SK-N-SH (cell line): ENCODE measurements around the gene SLC12A6. TPM values are rescaled to one million over a fixed set of nuclear protein-coding genes. Genes with fewer than 3 reads are reported as not detected.

Experiments
- CTCF ChIA-PET: fragments of 300-600, 350-600 bp; formaldehyde crosslinking; extraction: SDS; loops from one replicate; lab custom pipeline; 2021; lab: Yijun Ruan, JAX
- POLR2A ChIA-PET: fragments of 350-600 bp; sonication (Branson Sonifier 250); formaldehyde crosslinking; extraction: SDS; loops from one replicate; lab custom pipeline; 2020; ENCODE audit warnings: antibody characterized with exemption, inconsistent platforms; lab: Yijun Ruan, JAX
- DNase-seq: peaks from one replicate; pipeline ENCODE4 v3.0.0; 2012
- H2AFZ ChIP-seq: fragments of 200-600 bp; sonication (generic); 2 replicates; pipeline ENCODE4 v1.8.1; 2016; ENCODE audit warnings: antibody characterized with exemption, mild to moderate bottlenecking, low read depth
- H3F3A ChIP-seq: fragments of 200-600 bp; sonication (generic); replicated peaks from 2 replicates; pipeline ENCODE3; 2016; ENCODE audit warnings: antibody characterized with exemption, mild to moderate bottlenecking; ENCODE audit not compliant: insufficient read depth
- H3K27ac ChIP-seq, 2 experiments: fragments of 200-500 bp in 1 of 2; fragments of 200-600 bp in 1 of 2; sonication (Bioruptor generic) in 1 of 2; sonication (generic), shearing (Covaris generic) in 1 of 2; 2 replicates each; pipeline versions ENCODE4 v1.5.1 to v1.6.1; 2014 to 2016; ENCODE audit warnings: low read depth in 2 of 2, inconsistent platforms in 1 of 2, low read length in 1 of 2, mild to moderate bottlenecking in 1 of 2, mixed read lengths in 1 of 2
- H3K27me3 ChIP-seq: fragments of 200-600 bp; sonication (generic), shearing (Covaris generic); 2 replicates; pipeline ENCODE4 v1.6.1; 2016; ENCODE audit warnings: mixed run types; ENCODE audit not compliant: insufficient read depth
- H3K36me3 ChIP-seq, 2 experiments: fragments of 200-500 bp in 1 of 2; fragments of 200-600 bp in 1 of 2; sonication (Bioruptor generic) in 1 of 2; sonication (generic) in 1 of 2; replicated peaks in 1 of 2; 2 replicates each; pipeline versions ENCODE3 to v1.5.1; 2014 to 2016; ENCODE audit warnings: low read length in 1 of 2, mild to moderate bottlenecking in 1 of 2; ENCODE audit not compliant: insufficient read depth in 2 of 2, control insufficient read depth in 1 of 2
- H3K4me1 ChIP-seq, 2 experiments: fragments of 200-500 bp in 1 of 2; fragments of 200-600 bp in 1 of 2; sonication (Bioruptor generic) in 1 of 2; sonication (generic), shearing (Covaris generic) in 1 of 2; 2 replicates each; pipeline versions ENCODE4 v1.5.1 to v1.6.1; 2014 to 2016; ENCODE audit warnings: low read depth in 1 of 2, low read length in 1 of 2, mixed run types in 1 of 2; ENCODE audit not compliant: insufficient read depth in 2 of 2, control insufficient read depth in 1 of 2
- H3K4me2 ChIP-seq: fragments of 200-600 bp; sonication (generic), shearing (Covaris generic); 2 replicates; pipeline ENCODE4 v1.6.1; 2017; ENCODE audit warnings: mixed run types
- H3K4me3 ChIP-seq, 2 experiments: fragments of 200-500 bp in 1 of 2; fragments of 200-600 bp in 1 of 2; sonication (Bioruptor generic) in 1 of 2; sonication (generic), shearing (Covaris generic) in 1 of 2; 2 replicates each; pipeline versions ENCODE4 v1.5.1 to v1.8.1; 2014 to 2016; ENCODE audit warnings: low read depth in 2 of 2, inconsistent platforms in 1 of 2, low read length in 1 of 2, mild to moderate bottlenecking in 1 of 2, mixed read lengths in 1 of 2, moderate library complexity in 1 of 2
- H3K79me2 ChIP-seq: fragments of 200-600 bp; sonication (generic); 2 replicates; pipeline ENCODE4 v1.8.1; 2017; ENCODE audit warnings: mild to moderate bottlenecking; ENCODE audit not compliant: insufficient read depth
- H3K9ac ChIP-seq: fragments of 200-600 bp; sonication (generic); 2 replicates; pipeline ENCODE4 v1.6.1; 2017; ENCODE audit warnings: mixed run types
- H3K9me2 ChIP-seq: fragments of 200-600 bp; sonication (generic); 2 replicates; pipeline ENCODE4 v1.6.1; 2017; ENCODE audit warnings: mixed run types
- H3K9me3 ChIP-seq: fragments of 200-600 bp; sonication (generic); 2 replicates; pipeline ENCODE4 v1.6.1; 2017; ENCODE audit warnings: mixed run types, mild to moderate bottlenecking, moderate library complexity
- H4K20me1 ChIP-seq: fragments of 200-600 bp; sonication (generic); 2 replicates; pipeline ENCODE4 v1.6.1; 2017; ENCODE audit warnings: mild to moderate bottlenecking, mixed run types; ENCODE audit not compliant: insufficient read depth
- CHD2 ChIP-seq: fragments of 150-350 bp; IDR thresholded peaks from 2 replicates; pipeline ENCODE4 v1.6.1; 2018; ENCODE audit warnings: low read length; ENCODE audit not compliant: partially characterized antibody
- CTCF ChIP-seq: fragments of 200-600 bp; sonication (generic); IDR thresholded peaks from 2 replicates; pipeline ENCODE4 v1.6.1; 2017; ENCODE audit warnings: antibody characterized with exemption, mild to moderate bottlenecking, moderate library complexity
- EZH2phosphoT487 ChIP-seq: fragments of 200-600 bp; sonication (generic); IDR thresholded peaks from 2 replicates; pipeline ENCODE4 v1.6.1; 2017; ENCODE audit warnings: low read depth, mixed run types, mild to moderate bottlenecking, antibody characterized with exemption, moderate library complexity, borderline replicate concordance
- FOSL2 ChIP-seq: IDR thresholded peaks from 2 replicates; pipeline ENCODE4 v1.4.0; 2012; ENCODE audit warnings: low read depth, mild to moderate bottlenecking, moderate library complexity, borderline replicate concordance
- GABPA ChIP-seq: IDR thresholded peaks from 2 replicates; pipeline ENCODE4 v1.4.0; 2012; ENCODE audit warnings: low read depth, mild to moderate bottlenecking
- GATA2 ChIP-seq: sonication (generic); formaldehyde crosslinking; IDR thresholded peaks from 2 replicates; pipeline ENCODE4 v1.5.0; 2020; ENCODE audit warnings: mild to moderate bottlenecking, missing genetic modification reagents
- IRF3 ChIP-seq: fragments of 150-350 bp; IDR thresholded peaks from 2 replicates; pipeline ENCODE4 v1.6.1; 2016; ENCODE audit warnings: mild to moderate bottlenecking, low read depth, low read length
- NFIC ChIP-seq: IDR thresholded peaks from 2 replicates; pipeline ENCODE4 v1.4.0; 2012; ENCODE audit warnings: borderline replicate concordance
- NRF1 ChIP-seq: IDR thresholded peaks from 2 replicates; pipeline ENCODE4 v1.6.1; 2012; ENCODE audit warnings: low read depth, mild to moderate bottlenecking, low read length
- PBX3 ChIP-seq: IDR thresholded peaks from 2 replicates; pipeline ENCODE4; 2012
- POLR2AphosphoS5 ChIP-seq: IDR thresholded peaks from 2 replicates; pipeline ENCODE4 v1.6.1; 2012; ENCODE audit warnings: low read depth, low read length
- RAD21 ChIP-seq: IDR thresholded peaks from 2 replicates; pipeline ENCODE4 v1.6.1; 2012; ENCODE audit warnings: mild to moderate bottlenecking, low read length
- RCOR1 ChIP-seq: fragments of 150-350 bp; IDR thresholded peaks from 2 replicates; pipeline ENCODE4 v1.6.1; 2017; ENCODE audit warnings: antibody characterized with exemption, low read length
- SIN3A ChIP-seq: IDR thresholded peaks from 2 replicates; pipeline ENCODE4 v1.6.1; 2012; ENCODE audit warnings: low read depth, mild to moderate bottlenecking, low read length, moderate library complexity, borderline replicate concordance
- TAF1 ChIP-seq: IDR thresholded peaks from 2 replicates; pipeline ENCODE4 v1.6.1; 2012; ENCODE audit warnings: low read depth, mild to moderate bottlenecking, low read length, moderate library complexity, borderline replicate concordance
- USF1 ChIP-seq: IDR thresholded peaks from 2 replicates; pipeline ENCODE4 v1.4.0; 2012; ENCODE audit warnings: low read depth, borderline replicate concordance
- WGBS: methylation state at CpG from one replicate; pipeline ENCODE4 v1.1.6; 2017; ENCODE audit warnings: low lambda C conversion rate; 5-methylcytosine and 5-hydroxymethylcytosine counted together
- polyA plus RNA-seq, 3 experiments: library from polyadenylated mRNA; depleted of rRNA; stranded (reverse); fragments of >200 nt; gene quantifications; 2 replicates each; pipeline ENCODE4 v1.2.3, GENCODE V29; 2012
- TF ChIP-seq, protein P1 (sequence below): fragments of 150-350 bp; IDR thresholded peaks from 2 replicates; pipeline ENCODE4 v1.6.1; 2017; ENCODE audit warnings: antibody characterized with exemption, low read length, low read depth, borderline replicate concordance
- TF ChIP-seq, protein P2 (sequence below): IDR thresholded peaks from 2 replicates; pipeline ENCODE4 v1.4.0; 2012; ENCODE audit warnings: low read depth, borderline replicate concordance

SLC12A6 gene
- polyA plus RNA-seq, 1 of the 3 experiments (the other 2 are of a cell fraction), result 7.7 TPM

- POLR2A ChIA-PET, result no interaction called here
- Histone ChIP-seq H2AFZ (no peak overlapping the region; the same call in 1 of the 2 replicates), H3K4me2 (peak overlapping the region; percentile 93), H3K9me3 (no peaks in the 10 kb centered on the region), H3K9me2 (no peaks in the 10 kb centered on the region), H3K27ac (0 out of 4 replicates have a peak overlapping the region, but pooled peaks of 1 of the 2 experiments have one; percentile 34), H3K4me1 (peaks cover 10 to 27% of the 10 kb centered on the region in 2 experiments; a peak in 3 of 4 replicates), H3K4me3 (peak overlapping the region in 1 of 2 experiments; percentile 46; a peak in 1 of 4 replicates), H3K9ac (no peak overlapping the region; the same call in 1 of the 2 replicates), H3F3A (peaks cover 16% of the 10 kb centered on the region), H3K79me2 (peaks cover 38% of the 10 kb centered on the region), H4K20me1 (no peaks in the 10 kb centered on the region), H3K27me3 (no peaks in the 10 kb centered on the region), H3K36me3 (peaks cover 10 to 15% of the 10 kb centered on the region in 2 experiments)
- 93% methylated on average over 4 of the region's 4 CpGs for WGBS
- CTCF ChIA-PET, result no interaction called here
- DNase-seq, result no peak
- TF ChIP-seq, protein P1, sequence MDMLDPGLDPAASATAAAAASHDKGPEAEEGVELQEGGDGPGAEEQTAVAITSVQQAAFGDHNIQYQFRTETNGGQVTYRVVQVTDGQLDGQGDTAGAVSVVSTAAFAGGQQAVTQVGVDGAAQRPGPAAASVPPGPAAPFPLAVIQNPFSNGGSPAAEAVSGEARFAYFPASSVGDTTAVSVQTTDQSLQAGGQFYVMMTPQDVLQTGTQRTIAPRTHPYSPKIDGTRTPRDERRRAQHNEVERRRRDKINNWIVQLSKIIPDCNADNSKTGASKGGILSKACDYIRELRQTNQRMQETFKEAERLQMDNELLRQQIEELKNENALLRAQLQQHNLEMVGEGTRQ, result no peak
- TF ChIP-seq PBX3, result no peak
- TF ChIP-seq TAF1, result no peak
- TF ChIP-seq RAD21, result no peak
- TF ChIP-seq RCOR1, result no peak
- TF ChIP-seq CHD2, result no peak
- TF ChIP-seq, protein P2, sequence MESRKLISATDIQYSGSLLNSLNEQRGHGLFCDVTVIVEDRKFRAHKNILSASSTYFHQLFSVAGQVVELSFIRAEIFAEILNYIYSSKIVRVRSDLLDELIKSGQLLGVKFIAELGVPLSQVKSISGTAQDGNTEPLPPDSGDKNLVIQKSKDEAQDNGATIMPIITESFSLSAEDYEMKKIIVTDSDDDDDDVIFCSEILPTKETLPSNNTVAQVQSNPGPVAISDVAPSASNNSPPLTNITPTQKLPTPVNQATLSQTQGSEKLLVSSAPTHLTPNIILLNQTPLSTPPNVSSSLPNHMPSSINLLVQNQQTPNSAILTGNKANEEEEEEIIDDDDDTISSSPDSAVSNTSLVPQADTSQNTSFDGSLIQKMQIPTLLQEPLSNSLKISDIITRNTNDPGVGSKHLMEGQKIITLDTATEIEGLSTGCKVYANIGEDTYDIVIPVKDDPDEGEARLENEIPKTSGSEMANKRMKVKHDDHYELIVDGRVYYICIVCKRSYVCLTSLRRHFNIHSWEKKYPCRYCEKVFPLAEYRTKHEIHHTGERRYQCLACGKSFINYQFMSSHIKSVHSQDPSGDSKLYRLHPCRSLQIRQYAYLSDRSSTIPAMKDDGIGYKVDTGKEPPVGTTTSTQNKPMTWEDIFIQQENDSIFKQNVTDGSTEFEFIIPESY, result no peak
- no peak for TF ChIP-seq FOSL2
- no peak for TF ChIP-seq POLR2AphosphoS5
- no peak for TF ChIP-seq NRF1
- TF ChIP-seq IRF3, result no peak
- no peak for TF ChIP-seq USF1
- TF ChIP-seq GABPA, result no peak
- TF ChIP-seq SIN3A, result no peak
- TF ChIP-seq NFIC, result no peak
- no peak for TF ChIP-seq GATA2
- TF ChIP-seq CTCF, result no peak
- no peak for TF ChIP-seq EZH2phosphoT487
Measured at GRCh38 chr15:34334672-34335071, 2.9 kb downstream of the SLC12A6 start.
